ENCODE results near the gene AKTIP. TPM values are rescaled to one million over a fixed set of nuclear protein-coding genes. Genes with fewer than 3 reads are reported as not detected.
"Not testable (repeated sequence)": the region's sequence is repeated elsewhere in the genome, so short reads cannot be mapped to it uniquely, and the experiment has no call there.

Gene AKTIP
- total RNA-seq, 1 donor from 2014 or later: 19.0 TPM

DNA sequence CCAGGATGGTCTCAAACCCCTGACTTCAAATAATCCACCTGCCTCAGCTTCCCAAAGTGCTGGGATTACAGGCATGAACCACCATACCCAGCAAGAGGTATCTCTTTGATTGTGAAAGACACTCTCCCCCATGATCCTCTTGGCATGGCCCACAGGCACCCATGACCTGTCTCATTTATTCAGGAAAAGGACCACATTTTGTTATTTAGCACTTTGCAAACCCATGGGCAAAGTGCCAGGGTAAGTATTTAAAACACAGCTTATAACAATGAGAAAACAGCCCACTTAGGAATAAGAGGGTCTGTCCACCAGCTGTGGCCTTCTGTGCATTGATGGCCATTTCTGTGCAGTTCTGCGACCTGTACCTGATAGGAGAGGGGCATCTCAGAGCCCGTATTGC is 12.8 kb upstream of the AKTIP start:
- peak; percentile 78 to 87 for DNase-seq (ENCODE audit: low read depth in 2 of 2)

DNA sequence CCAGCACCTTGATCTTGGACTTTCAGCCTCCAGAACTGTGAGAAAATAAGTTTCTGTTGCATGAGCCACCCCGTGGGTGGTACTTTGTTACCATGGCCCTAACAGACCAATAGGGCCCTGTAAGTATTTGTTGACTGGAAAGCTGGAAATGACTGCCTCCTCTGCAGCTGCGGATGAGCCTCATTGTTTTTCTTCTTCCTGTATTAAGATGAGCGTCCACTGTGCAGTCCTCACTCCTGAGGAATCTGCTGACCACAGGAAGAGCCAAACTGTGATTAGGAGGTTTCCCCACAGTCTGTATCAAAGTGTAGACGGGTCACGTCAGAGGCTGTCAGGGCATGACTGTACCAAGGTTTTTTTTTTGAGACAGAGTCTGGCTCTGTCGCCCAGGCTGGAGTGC is 12.2 kb upstream of the AKTIP start:
- DNase-seq (ENCODE audit: low read depth in 2 of 2): peak; percentile 90 to 98

DNA sequence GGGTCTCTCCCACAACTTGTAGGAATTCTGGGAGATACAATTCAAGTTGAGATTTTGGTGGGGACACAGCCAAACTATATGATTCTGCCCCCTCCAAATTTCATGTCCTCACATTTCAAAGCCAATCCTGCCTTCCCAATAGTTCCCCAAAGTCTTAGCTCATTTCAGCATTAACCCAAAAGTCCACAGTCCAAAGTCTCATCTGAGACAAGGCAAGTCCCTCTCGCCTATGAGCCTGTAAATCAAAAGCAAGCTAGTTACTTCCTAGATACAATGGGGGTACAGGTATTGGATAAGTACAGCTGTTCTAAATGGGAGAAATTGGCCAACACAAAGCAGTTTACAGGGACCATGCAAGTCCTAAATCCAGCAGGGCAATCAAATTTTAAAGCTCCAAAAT is 9.8 kb upstream of the AKTIP start:
- DNase-seq (ENCODE audit: low read depth in 2 of 2): not testable (repeated sequence)

DNA sequence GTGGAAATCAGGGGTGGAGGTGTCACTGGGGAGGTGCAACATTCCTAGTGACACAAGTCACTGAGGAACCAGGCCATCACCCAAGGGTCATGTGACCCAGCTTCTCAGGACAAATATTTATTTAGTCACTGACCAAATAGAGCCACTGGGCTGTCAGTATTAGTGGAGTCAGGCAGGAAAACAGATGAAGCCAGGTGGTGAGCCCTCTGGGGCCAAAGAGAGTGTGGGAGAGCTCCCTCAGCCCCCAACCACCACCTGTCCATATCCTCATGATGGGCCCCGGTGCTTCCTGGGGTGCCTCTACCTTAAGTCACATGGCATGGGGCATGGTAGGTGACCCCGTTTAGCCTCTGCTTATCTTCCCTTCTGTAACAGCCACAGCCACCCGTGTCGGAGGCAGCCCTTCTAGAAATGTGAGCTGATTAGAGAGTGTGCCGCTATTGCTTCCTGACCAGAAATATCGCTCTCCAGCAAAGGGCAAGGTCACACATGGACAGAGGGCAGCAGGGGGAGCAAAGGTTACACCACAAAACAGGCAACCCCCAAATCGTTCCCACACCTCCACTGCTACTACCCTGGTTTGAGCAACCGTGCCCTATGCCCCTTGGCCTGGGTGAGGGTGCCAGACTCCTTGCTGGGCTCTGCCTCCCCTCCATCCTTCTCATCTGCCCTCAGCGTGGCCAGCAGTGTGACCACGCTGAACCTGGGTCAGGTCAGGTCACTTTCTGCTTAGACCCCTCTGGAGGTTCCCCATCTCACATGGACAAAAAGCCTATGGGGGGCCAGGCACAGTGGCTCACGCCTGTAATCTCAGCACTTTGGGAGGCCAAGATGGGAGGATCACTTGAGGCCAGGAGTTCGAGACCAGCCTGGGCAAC is 8.6 kb upstream of the AKTIP start:
- DNase-seq (ENCODE audit: low read depth in 2 of 2): peak in 1 of 2 donors; percentile 6

DNA sequence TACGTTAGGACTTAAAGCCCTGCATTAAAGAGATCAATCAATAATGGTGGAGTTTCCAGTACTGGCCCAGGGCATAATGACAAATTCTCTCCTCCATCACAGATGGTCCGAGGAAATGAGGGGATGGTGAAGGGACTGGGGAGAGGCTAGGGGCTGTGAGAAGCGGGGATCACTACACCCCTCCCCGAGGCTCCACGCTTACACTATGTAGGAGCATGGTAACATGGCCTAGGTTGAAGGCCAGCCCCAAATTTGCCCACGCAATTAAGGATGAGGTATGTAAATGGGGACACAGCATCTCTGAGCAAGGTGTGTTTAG is 8.0 kb upstream of the AKTIP start:
- no peak for DNase-seq (ENCODE audit: low read depth in 2 of 2)

DNA sequence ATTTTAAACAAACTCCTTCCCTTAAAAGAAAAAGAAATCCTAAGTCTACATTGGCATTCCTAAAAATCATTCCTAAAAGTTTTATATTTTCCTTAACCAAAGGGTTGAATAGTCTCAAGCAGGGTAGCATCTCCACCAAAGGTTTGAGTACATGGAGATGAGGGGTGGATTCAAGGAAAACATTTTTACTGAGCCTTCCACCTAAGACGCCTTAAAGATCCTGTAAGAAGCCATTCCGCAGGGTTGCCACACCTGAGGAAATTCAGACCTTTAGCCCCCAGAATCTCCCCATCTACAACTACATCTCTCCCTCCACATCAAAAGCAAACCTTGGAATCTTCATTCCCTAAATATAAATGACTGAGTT is 7.7 kb upstream of the AKTIP start:
- DNase-seq (ENCODE audit: low read depth in 2 of 2): no peak

DNA sequence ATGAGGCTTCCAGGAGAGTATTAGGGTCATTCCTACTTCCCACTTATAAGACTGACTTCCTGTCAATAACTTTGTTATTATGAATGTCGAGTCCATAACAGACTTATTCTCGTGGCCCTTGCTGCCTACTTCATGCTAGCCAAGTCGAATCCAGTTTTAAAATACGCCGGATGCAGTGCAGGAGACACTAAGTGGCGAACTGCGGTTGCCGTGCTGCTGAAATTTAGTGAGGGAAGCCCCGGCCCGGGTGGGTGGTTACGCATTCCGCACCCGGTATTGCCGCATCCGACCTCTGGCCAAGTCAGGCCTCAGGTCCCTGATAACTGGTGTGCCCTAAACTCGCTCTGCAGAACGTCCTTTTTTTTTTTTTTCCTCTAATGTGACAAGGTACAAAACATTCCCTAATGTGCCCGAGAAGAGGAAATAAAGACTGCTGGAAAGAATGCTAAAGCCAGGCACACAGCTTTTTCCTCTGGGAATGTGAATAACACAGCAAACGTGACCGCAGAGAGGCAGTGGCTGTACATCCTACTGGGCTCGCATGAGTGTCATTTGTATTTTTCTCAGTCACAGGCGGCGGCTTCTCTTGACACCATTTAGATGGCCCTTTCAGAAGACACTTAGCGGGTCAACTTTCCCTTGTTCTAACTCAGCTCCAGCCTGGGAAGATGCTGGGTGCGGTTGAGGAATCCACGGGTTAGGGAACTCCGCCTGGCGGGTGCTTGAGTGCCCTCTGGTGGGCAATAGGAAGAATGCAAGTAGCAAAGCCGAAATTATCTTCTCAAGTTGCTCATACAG is 7.1 kb upstream of the AKTIP start:
- DNase-seq (ENCODE audit: low read depth in 2 of 2): peak; percentile 78 to 80

DNA sequence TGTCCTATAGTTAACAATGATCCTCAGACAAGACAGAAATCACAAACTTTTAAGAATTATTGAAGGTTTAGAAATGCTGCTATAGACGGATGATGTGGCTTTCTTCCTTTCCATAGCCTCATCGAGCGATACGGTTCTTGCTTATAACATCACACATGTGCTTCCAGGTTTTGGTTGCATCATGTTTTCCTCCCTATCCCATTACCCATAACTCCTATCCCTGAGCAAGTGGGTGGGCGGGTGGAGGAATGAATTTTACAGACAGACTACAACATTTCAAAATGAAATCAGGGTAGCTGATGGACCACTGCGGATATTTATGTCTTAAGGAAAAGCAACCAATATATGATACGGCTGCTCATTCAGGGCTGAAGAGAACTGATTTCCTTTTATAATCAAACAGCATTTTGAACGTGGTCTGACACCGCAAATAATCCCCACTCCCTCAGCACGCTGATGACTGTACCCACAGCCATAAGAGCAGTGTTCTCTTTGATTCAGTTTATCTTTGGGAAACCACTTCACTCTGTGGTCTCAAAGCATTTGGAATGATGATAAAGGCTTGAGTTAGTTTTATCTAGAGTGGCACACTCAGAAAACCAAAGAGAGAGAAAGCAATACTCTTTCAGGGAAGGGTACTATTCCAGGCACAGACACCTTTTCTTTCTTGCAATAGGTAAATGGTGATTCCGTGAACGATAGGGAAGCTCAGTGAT is 4.6 kb upstream of the AKTIP start:
- DNase-seq (ENCODE audit: low read depth in 2 of 2): no peak

DNA sequence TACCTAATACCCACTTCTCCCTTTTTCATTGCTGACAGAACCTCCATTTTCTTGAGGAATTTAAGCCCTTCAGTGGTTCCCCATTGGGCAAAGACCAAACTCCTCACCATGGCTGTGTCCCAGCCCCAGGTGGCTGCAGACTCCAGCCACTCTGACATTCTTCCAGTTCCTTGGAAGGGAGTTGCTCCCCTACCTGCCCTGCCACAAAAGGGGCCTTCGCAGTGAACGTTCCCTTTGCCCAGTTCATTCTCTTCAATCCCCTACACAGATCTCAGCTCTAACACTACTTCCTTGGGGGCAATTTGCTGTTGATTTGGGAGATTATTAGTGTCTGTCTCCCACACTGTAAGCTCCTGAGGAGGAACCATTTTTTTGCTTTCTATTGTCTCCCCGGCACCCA is 3.2 kb upstream of the AKTIP start:
- DNase-seq (ENCODE audit: low read depth in 2 of 2): no peak

DNA sequence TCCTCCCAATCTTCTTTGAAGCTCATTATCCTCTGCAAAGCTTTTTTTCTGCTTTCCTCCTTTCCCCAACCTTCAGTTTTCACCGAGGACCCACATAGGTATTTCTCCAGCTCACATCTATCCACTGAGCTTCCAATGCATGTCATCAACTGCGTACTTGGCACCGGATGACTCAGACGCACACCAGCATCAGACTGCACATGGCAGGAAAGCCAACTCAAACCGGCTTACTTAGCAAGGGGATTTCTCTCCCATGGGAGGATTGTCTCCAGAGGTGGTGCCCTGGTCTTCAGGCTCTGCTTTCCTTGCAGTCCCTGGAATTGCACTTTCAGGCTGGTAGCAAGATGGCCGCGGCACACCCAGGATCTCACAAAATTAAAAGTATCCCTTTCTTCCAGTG is 1.7 kb upstream of the AKTIP start:
- DNase-seq (ENCODE audit: low read depth in 2 of 2): peak; percentile 74 to 91

DNA sequence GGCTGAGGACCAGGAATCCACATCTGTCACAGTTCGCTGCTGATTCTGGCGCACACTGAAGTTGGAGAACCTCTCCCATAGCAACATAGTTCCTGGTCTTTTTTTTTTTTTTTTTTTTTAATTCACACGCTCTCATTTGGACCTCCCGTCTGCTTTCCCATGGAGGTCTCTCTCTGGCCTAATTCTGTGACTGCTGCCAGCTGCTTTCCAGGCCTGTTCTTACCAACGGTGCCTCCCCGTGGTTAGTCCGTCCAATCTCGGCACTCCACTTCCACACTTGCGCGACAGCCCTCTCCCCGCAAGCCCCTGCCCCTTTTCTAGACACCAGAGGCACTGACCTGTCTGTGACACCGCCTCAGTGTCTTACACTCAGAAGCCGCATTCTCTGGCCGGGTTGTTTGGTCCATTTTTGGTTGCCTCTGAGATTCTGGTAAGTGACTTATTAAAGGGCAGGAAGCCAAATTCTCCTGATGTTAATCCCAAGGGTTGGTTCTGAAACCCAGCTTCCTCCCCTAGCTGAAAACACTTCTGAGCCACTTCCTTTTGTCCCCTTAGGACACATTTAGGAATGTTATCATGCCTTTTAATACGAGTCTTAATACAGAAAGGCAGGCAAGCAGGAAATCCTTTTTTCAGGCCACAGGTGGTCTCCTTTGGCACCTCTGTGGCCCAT is 1.1 kb upstream of the AKTIP start:
- DNase-seq (ENCODE audit: low read depth in 2 of 2): peak in 1 of 2 donors; percentile 56

DNA sequence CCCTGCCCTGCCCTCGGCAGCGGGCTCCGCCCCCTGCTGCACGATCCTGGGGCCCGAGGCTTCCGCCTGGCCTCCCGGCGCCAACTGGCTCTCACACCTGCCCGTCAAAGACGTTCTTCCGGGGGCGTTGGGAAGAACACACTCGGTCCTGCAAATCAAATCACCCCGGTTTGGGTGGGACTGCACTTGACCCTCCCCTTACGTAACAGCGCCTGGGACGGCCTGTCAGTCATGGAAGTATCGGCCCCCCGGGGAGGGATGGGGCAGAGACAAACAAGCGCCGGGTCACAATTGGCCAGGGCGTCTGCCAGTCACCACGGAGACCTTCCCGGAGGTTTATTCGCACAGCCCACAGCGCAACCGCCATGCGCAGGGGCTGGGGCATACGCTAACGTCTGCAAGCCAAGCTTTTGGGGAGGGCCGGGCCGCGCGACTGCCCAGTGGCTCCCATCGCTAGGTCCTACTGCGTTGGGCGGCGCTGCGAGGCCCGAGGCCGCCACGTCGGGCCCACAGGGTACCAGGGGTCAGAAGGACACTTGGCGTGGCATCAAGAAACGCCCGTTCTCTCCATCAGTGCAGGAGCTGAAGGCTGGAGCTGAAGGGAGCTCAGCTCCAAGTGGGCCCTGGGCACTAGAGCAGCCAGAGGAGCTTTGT is 388 bp upstream of the AKTIP start:
- peak; percentile 100 for DNase-seq (ENCODE audit: low read depth in 2 of 2)

DNA sequence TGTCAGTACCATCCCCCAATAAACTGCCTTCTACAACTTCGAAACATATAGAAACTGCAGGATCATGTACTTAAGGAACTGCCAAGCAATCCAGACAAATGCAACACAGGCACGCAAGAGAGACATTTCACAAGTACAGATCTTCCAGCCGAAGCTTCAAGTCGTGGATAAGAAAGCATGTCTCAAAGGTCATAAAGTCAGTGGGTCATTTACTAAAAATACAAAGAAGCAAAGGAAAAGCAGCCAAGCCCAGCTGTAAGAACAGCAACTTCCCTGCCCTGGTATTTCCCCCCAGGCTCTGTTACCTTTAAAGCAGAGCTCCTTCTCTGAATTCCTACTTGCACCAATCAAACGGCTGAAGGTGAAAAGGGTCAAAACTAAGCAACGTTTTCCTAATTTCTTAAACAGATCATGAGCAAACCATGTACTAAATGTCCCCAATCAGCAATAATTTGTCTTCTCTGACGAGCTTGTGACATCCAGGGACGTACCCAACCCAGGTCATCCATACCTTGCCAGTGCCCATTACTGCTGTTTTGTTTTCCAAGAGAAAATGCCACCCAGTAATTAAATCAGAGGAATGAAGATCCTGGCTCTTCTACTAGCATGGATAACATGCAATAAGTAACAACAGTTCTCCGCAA is 1.7 kb downstream of the AKTIP start:
- no peak for DNase-seq (ENCODE audit: low read depth in 2 of 2)

DNA sequence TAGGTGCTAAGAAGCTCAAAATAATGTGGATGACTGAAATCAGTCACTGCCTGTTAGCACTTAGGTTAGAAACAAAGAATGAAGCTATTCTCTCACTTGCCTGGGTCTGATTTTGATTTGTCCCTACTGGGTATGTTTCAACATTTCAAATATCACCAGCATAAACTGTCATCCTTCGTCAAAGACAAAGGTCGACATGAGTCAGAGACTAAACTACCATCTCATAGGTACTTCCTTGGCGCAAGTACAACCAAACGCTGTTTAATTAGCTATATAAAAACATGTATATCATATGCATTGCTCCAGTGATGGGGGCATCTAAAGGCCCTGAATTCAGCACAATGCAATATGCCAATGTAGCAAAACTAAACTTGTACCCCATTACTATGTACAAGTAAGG is 4.0 kb downstream of the AKTIP start:
- no peak for DNase-seq (ENCODE audit: low read depth in 2 of 2)

DNA sequence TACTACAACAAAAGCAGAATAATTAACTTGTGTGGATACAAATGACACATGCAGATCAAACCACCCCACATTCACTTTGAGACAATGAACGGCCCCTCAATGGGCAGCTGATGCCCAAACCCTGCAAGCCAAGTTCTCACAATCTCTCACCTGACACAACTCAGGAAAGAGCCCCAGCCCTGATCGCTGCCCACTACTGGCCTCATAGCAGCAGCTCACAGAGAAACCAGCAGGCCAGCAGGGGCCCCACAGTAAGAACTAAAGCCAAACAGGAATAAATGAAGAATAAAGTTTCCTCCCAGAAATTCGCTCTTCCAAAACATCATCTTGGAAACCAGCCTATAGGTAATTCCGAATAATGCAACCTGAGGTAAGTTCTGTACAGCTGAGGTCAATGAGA is 7.7 kb downstream of the AKTIP start:
- DNase-seq (ENCODE audit: low read depth in 2 of 2): no peak

DNA sequence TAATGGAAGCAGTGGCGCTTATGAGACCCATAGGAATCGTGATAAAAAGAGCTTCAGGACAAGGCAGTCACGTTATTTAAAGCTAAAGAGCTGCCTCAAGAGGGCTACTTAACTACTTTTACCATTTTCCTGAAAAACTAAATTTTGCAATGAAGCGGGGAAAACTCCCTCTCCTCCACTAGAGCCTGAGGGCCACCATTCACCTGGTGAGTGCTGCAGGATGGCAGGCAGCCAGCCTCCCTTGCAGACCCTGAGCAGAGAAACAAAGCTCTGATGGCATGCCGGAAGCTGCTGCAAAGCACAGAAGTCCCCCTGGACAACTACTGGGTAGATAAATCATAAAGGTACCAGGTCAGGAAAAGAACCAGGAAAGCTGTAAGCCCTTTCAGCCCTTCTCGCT is 8.4 kb downstream of the AKTIP start:
- DNase-seq (ENCODE audit: low read depth in 2 of 2): no peak

DNA sequence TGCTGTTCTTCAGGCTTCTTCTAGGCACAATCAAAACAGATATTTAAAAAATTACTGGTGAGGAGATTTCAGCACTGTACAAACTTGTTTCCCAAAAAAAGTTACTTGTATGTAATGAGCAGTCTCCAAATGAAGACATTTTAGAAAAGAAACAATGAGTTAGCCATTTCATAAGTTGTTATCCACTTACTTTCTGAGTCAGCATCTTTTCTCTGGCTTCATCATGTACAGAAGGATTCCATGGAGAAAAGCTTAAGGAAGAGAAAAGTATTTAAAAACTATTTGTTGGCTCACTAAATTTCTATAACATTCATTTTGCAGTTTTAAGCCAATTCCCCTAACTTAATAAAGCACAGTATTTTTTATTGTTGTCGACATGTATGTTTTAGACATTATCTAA is 10.5 kb downstream of the AKTIP start:
- DNase-seq (ENCODE audit: low read depth in 2 of 2): no peak

DNA sequence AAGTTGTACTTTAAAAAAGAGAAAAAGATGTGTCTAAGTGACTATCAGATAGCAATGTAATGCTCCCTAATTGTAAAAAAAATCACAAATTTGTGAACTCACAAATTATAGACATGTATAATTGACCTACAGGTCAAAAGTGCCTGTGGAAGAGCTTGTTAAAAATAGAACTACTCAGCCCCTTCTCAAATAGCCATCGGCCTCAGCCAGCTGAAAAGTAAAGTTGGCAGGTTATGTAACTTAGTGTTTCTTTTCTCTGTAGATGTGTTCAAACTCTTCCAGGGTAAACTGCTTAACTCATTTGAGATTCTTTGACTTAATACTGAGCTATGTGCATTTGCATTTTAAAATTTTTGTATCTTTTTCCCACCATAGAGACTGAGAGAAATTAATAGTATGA is 13.3 kb downstream of the AKTIP start:
- no peak for DNase-seq (ENCODE audit: low read depth in 2 of 2)

DNA sequence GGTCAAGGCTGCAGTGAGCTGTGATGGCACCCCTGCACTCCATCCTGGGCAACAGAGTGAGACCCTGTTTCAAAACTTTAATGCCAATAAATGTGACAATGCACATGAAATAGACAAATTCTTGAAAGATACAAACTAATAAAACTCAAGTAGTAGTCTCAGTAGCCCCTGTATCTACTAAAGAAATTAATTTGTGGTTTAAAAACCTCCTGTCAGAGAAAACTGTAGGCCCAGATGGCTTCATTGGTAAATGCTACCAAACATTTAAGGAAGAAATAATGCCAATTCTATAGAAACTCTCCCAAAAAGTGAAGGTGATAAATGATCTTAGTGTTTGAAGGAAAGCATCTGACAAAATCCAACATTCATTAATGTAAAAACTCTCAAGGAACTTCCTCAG is 16.8 kb downstream of the AKTIP start:
- no peak for DNase-seq (ENCODE audit: low read depth in 2 of 2)

DNA sequence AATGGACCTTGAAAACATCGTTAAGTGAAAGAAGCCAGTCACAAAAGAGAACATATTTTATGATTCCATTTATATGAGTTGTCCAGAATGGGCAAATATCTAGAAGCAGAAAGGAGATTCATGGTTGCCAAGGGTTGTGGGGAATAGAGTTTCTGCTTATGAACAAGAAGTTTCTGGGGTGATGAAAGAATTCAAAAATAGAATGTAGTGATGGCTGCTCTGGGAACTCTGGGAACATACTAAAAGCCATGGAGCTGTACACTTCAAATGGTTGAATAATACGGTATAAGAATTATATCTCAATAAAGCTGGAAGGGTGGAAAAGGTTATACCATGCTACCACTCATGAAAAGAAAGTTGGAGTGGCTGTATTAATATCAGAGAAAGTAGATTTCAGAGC is 18.5 kb downstream of the AKTIP start:
- DNase-seq (ENCODE audit: low read depth in 2 of 2): no peak

DNA sequence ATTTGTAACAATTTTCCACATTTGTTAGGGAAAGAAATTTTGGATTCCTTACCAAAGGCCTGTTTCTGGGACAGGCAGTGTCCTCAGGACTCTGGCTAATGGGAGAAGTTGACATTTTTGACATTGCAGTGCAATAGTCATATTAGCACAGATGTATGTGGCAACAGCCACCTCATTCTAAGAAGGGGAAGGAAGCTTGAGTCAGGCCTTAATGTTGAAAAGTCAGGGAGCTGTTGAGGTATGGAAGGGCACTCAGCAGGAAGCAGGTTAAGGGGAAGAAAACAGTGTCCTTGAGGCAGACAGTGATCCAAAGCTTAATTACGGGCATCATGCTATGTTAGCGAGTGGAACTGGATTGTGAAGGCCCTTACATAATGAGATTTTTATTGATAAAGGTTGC is 20.9 kb downstream of the AKTIP start:
- peak in 1 of 2 donors; percentile 71 for DNase-seq (ENCODE audit: low read depth in 2 of 2)

Measured in dermis microvascular lymphatic vessel endothelial cell (primary cell).